H1 (cell line): ENCODE results near the gene CDH26. TPM values are rescaled to one million over a fixed set of nuclear protein-coding genes. Genes with fewer than 3 reads are reported as not detected.

ENCODE experiments used
- CTCF ChIA-PET: fragments of 300-600 bp; sonication (Branson Sonifier 250); formaldehyde crosslinking; loops from one replicate; lab custom pipeline; 2021; ENCODE audit not compliant: partially characterized antibody; lab: Charles Lee
- POLR2A ChIA-PET: fragments of 300-600 bp; sonication (Branson Sonifier 250); formaldehyde crosslinking; loops from one replicate; lab custom pipeline; 2021; ENCODE audit warnings: inconsistent platforms; ENCODE audit not compliant: partially characterized antibody; lab: Charles Lee
- DNase-seq, 2 experiments: peaks; one replicate each; pipeline versions ENCODE4 v3.0.0 to v3.0.0-alpha.2; 2010 to 2022; ENCODE audit warnings: low spot score in 2 of 2, low read depth in 1 of 2, mixed read lengths in 1 of 2
- FAIRE-seq: peaks from 2 replicates; lab custom pipeline; 2011; peaks lifted over from hg19 to GRCh38; lab: Jason Lieb, UNC
- H2AFZ ChIP-seq: 2 replicates; pipeline ENCODE4 v1.8.1; 2012; ENCODE audit warnings: low read length, inconsistent platforms
- H2AK5ac ChIP-seq: 2 replicates; pipeline ENCODE4 v1.6.1; 2013; ENCODE audit warnings: low read depth, low read length
- H2BK120ac ChIP-seq: replicated peaks from 2 replicates; pipeline ENCODE3; 2013; ENCODE audit warnings: low read depth, low read length, inconsistent platforms
- H2BK12ac ChIP-seq: 2 replicates; pipeline ENCODE4 v1.6.1; 2013; ENCODE audit warnings: low read depth, low read length
- H2BK15ac ChIP-seq: 2 replicates; pipeline ENCODE4 v1.6.1; 2013; ENCODE audit warnings: low read length
- H2BK20ac ChIP-seq: 2 replicates; pipeline ENCODE4 v1.6.1; 2013; ENCODE audit warnings: low read length
- H2BK5ac ChIP-seq: 2 replicates; pipeline ENCODE4 v1.6.1; 2013; ENCODE audit warnings: low read depth, low read length
- H3K14ac ChIP-seq: 2 replicates; pipeline ENCODE4 v1.6.1; 2013; ENCODE audit warnings: inconsistent platforms; ENCODE audit not compliant: insufficient read length
- H3K18ac ChIP-seq: 2 replicates; pipeline ENCODE4 v1.6.1; 2013; ENCODE audit warnings: low read length; ENCODE audit errors: extremely low read depth
- H3K23ac ChIP-seq: 2 replicates; pipeline ENCODE4 v1.6.1; 2013; ENCODE audit warnings: inconsistent platforms; ENCODE audit not compliant: insufficient read length
- H3K23me2 ChIP-seq: 2 replicates; pipeline ENCODE4 v1.6.1; 2013; ENCODE audit warnings: low read depth, low read length
- H3K27ac ChIP-seq: 2 replicates; pipeline ENCODE4 v1.6.1; 2011; ENCODE audit warnings: low read depth, low read length, inconsistent platforms
- H3K27me3 ChIP-seq, 4 experiments: replicated peaks in 1 of 4; 1 replicate in 1 of 4; 2 replicates in 3 of 4; pipeline versions ENCODE4 v1.6.1 to v1.8.1; 2011 to 2013; ENCODE audit warnings: low read length in 3 of 4, mild to moderate bottlenecking in 3 of 4, inconsistent platforms in 2 of 4, mixed read lengths in 2 of 4, moderate library complexity in 1 of 4; ENCODE audit not compliant: control insufficient read depth in 3 of 4, insufficient read depth in 3 of 4; ENCODE audit errors: extremely low read depth in 1 of 4
- H3K36me3 ChIP-seq, 4 experiments: 2 replicates each; pipeline versions ENCODE4 v1.6.1 to v1.8.1; 2011 to 2013; ENCODE audit warnings: mild to moderate bottlenecking in 4 of 4, low read length in 3 of 4, moderate library complexity in 2 of 4, control low read depth in 1 of 4, inconsistent platforms in 1 of 4; ENCODE audit not compliant: insufficient read depth in 4 of 4, control insufficient read depth in 2 of 4
- H3K4ac ChIP-seq: replicated peaks from 2 replicates; pipeline ENCODE3; 2013; ENCODE audit warnings: low read length, low read depth, mixed read lengths, inconsistent platforms; ENCODE audit not compliant: insufficient read length
- H3K4me1 ChIP-seq, 4 experiments: replicated peaks in 1 of 4; 1 replicate in 1 of 4; 2 replicates in 3 of 4; pipeline versions ENCODE4 v1.6.1 to v1.8.1; 2011 to 2013; ENCODE audit warnings: low read length in 3 of 4, inconsistent platforms in 2 of 4, mixed read lengths in 1 of 4; ENCODE audit not compliant: insufficient read depth in 4 of 4, control insufficient read depth in 3 of 4
- H3K4me2 ChIP-seq, 2 experiments: 2 replicates each; pipeline versions ENCODE4 v1.6.1 to v1.8.1; 2011 to 2013; ENCODE audit warnings: low read depth in 2 of 2, low read length in 2 of 2, control low read depth in 1 of 2, inconsistent platforms in 1 of 2, mild to moderate bottlenecking in 1 of 2; ENCODE audit not compliant: insufficient read depth in 1 of 2
- H3K4me3 ChIP-seq, 4 experiments: fragments of 200-600, 300-600 bp in 1 of 4; sonication (generic), shearing (Covaris generic), sonication (Bioruptor Twin) in 1 of 4; 2 replicates each; pipeline versions ENCODE4 v1.5.1 to v1.8.1; 2011 to 2016; ENCODE audit warnings: low read length in 4 of 4, low read depth in 3 of 4, control low read depth in 2 of 4, inconsistent platforms in 2 of 4, mild to moderate bottlenecking in 2 of 4, mixed read lengths in 1 of 4, moderate library complexity in 1 of 4; ENCODE audit not compliant: insufficient read depth in 2 of 4; ENCODE audit errors: extremely low read depth in 1 of 4
- H3K56ac ChIP-seq: replicated peaks from 2 replicates; pipeline ENCODE3; 2013; ENCODE audit warnings: low read depth, mild to moderate bottlenecking, mixed read lengths, low read length, inconsistent platforms; ENCODE audit not compliant: insufficient read length
- H3K79me1 ChIP-seq: 2 replicates; pipeline ENCODE4 v1.6.1; 2013; ENCODE audit warnings: low read depth, low read length, control low read depth
- H3K79me2 ChIP-seq, 2 experiments: 2 replicates each; pipeline versions ENCODE4 v1.6.1 to v1.8.1; 2012 to 2013; ENCODE audit warnings: low read length in 2 of 2, mild to moderate bottlenecking in 2 of 2, inconsistent platforms in 1 of 2; ENCODE audit not compliant: insufficient read depth in 2 of 2, control insufficient read depth in 1 of 2
- H3K9ac ChIP-seq, 4 experiments: replicated peaks in 1 of 4; 1 replicate in 1 of 4; 2 replicates in 3 of 4; pipeline versions ENCODE4 v1.6.1 to v1.8.1; 2011 to 2013; ENCODE audit warnings: low read depth in 3 of 4, low read length in 3 of 4, control low read depth in 2 of 4, mild to moderate bottlenecking in 2 of 4, moderate library complexity in 2 of 4, inconsistent platforms in 1 of 4; ENCODE audit errors: extremely low read depth in 1 of 4
- H3K9me3 ChIP-seq, 2 experiments: 2 replicates each; pipeline versions ENCODE4 v1.6.1 to v1.8.1; 2012 to 2013; ENCODE audit warnings: mild to moderate bottlenecking in 2 of 2, moderate library complexity in 2 of 2, control low read depth in 1 of 2, inconsistent platforms in 1 of 2, low read depth in 1 of 2, low read length in 1 of 2, mixed read lengths in 1 of 2; ENCODE audit not compliant: insufficient read depth in 2 of 2
- H4K20me1 ChIP-seq, 2 experiments: replicated peaks in 1 of 2; 2 replicates each; pipeline versions ENCODE3 to v1.8.1; 2011 to 2013; ENCODE audit warnings: inconsistent platforms in 2 of 2, low read length in 2 of 2, mild to moderate bottlenecking in 1 of 2; ENCODE audit not compliant: insufficient read depth in 2 of 2, control insufficient read depth in 1 of 2
- H4K5ac ChIP-seq: 2 replicates; pipeline ENCODE4 v1.6.1; 2013; ENCODE audit warnings: low read length, low read depth, mixed read lengths, inconsistent platforms; ENCODE audit not compliant: insufficient read length
- H4K8ac ChIP-seq: 2 replicates; pipeline ENCODE4 v1.8.0; 2013; ENCODE audit warnings: mild to moderate bottlenecking, moderate library complexity, low read length, inconsistent platforms; ENCODE audit not compliant: insufficient read depth; ENCODE audit errors: extremely low read depth
- H4K91ac ChIP-seq: replicated peaks from 2 replicates; pipeline ENCODE3; 2013; ENCODE audit warnings: low read length, mixed read lengths, inconsistent platforms; ENCODE audit not compliant: insufficient read length
- ASH2L ChIP-seq: fragments of 200-600, 300-600 bp; sonication (generic); IDR thresholded peaks from one replicate; pipeline ENCODE4 v1.7.1; 2017; ENCODE audit warnings: low read length
- CEBPB ChIP-seq: IDR thresholded peaks from 2 replicates; pipeline ENCODE4 v1.6.1; 2012; ENCODE audit warnings: low read depth, low read length
- EGR1 ChIP-seq: IDR thresholded peaks from 2 replicates; pipeline ENCODE4 v1.6.1; 2011; ENCODE audit warnings: low read depth, low read length, borderline replicate concordance
- HDAC2 ChIP-seq, 2 experiments: fragments of 300-600 bp in 1 of 2; sonication (generic) in 1 of 2; IDR thresholded peaks; 2 replicates each; pipeline ENCODE4 v1.6.1; 2011 to 2012; ENCODE audit warnings: low read depth in 2 of 2, low read length in 2 of 2, mild to moderate bottlenecking in 2 of 2, moderate library complexity in 2 of 2, borderline replicate concordance in 1 of 2, inconsistent platforms in 1 of 2
- POU5F1 ChIP-seq: IDR thresholded peaks from 2 replicates; pipeline ENCODE4 v1.6.1; 2011; ENCODE audit warnings: low read depth, mild to moderate bottlenecking, low read length, moderate library complexity
- SAP30 ChIP-seq: fragments of 300-600 bp; sonication (generic); IDR thresholded peaks from 2 replicates; pipeline ENCODE4 v1.7.1; 2012; ENCODE audit warnings: low read length, moderate library complexity, mild to moderate bottlenecking, inconsistent platforms; ENCODE audit not compliant: insufficient read depth, insufficient replicate concordance
- WGBS, 2 experiments: shearing (Covaris generic) in 1 of 2; methylation state at CpG; one replicate each; pipeline versions ENCODE4 v1.1.6 to v1.1.7; 2013 to 2015; ENCODE audit warnings: low lambda C conversion rate in 2 of 2, mixed read lengths in 2 of 2, inconsistent platforms in 1 of 2, low coverage in 1 of 2, missing lambda C conversion rate in 1 of 2; ENCODE audit not compliant: insufficient replicate concordance in 2 of 2, insufficient coverage in 1 of 2, insufficient read length in 1 of 2; ENCODE audit errors: extremely low coverage in 1 of 2, missing lambda C conversion rate in 1 of 2; 5-methylcytosine and 5-hydroxymethylcytosine counted together
- polyA plus RNA-seq, 7 experiments: library from polyadenylated mRNA; depleted of rRNA in 3 of 7; stranded (reverse) in 5 of 7; unstranded in 2 of 7; fragments of >200 nt in 5 of 7; fragments of 200-250 nt in 2 of 7; gene quantifications; 1 replicate in 5 of 7; 2 replicates in 1 of 7; 4 replicates in 1 of 7; pipeline versions ENCODE4 v1.2.1 to v1.2.3, GENCODE V29; 2011 to 2013; ENCODE audit warnings: missing spikeins in 2 of 7, mixed read lengths in 2 of 7
- total RNA-seq: library from RNA; stranded (reverse); fragmentation: NEBNext Ultra II Directional; extraction: Animal tissue kit (Norgen Biotek cat#: 25700); gene quantifications from 2 replicates; pipeline ENCODE4 v1.2.1, GENCODE V29; 2021
- TF ChIP-seq, protein P1 (sequence below): IDR thresholded peaks from 2 replicates; pipeline ENCODE4 v1.6.1; 2011; ENCODE audit warnings: low read length, improper control_type of control experiment
- TF ChIP-seq, protein P2 (sequence below), 3 experiments: IDR thresholded peaks; 1 replicate in 2 of 3; 2 replicates in 1 of 3; pipeline versions ENCODE4 v1.5.1 to v1.6.1; 2011; ENCODE audit warnings: low read length in 3 of 3, mild to moderate bottlenecking in 3 of 3, inconsistent platforms in 2 of 3, low read depth in 1 of 3, moderate library complexity in 1 of 3; ENCODE audit not compliant: insufficient read depth in 1 of 3; ENCODE audit errors: control extremely low read depth in 1 of 3

CDH26 gene
- total and polyA plus RNA-seq, 2 of the 8 experiments (the other 6 are each of a cell fraction or from before 2014, with no cell fraction given): 1.5 to 1.7 TPM

DNA sequence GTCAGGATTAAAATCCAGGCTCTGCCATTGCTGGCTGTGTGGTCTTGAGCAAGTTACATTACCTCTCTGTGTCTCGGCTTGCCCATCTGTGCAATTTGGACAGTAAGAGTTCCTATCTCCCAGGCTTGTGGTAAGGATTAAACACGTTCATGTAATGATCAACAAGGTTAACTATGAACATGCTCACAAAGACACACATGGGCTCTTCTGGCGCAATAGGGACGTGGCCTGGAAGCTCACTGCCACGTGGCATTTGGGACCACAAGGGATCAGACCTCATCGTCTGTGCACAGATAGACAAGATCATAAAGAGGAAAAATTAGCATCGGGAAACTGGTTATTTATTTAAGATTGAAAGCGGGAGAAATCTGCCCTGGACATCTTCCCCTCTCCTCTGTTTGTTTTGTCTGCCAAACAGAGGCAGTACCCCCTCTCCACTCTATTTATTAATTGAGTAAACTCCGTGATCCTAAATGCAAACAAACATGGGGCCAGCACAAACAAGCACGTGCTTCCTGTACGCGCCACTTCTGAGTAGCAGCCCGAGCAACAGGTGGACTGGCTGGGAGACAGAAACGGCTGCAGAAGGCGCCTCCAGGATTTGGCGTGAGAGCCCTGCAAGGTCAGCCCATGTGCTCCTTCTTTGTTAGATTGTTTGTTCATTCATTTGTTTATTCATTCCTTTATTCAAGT, 95.0 kb downstream of the CDH26 start:
- no peak for FAIRE-seq
- TF ChIP-seq POU5F1 (no peak), HDAC2 (IDR thresholded peaks at IDR 0.05; ENCODE audit: borderline replicate concordance in 1 of 2, low read depth in 2 of 2, low read length in 2 of 2) (no peak), EGR1 (no peak), ASH2L (no peak), SAP30 (no peak), CEBPB (no peak)
- TF ChIP-seq, protein P1, sequence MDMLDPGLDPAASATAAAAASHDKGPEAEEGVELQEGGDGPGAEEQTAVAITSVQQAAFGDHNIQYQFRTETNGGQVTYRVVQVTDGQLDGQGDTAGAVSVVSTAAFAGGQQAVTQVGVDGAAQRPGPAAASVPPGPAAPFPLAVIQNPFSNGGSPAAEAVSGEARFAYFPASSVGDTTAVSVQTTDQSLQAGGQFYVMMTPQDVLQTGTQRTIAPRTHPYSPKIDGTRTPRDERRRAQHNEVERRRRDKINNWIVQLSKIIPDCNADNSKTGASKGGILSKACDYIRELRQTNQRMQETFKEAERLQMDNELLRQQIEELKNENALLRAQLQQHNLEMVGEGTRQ: no peak
- TF ChIP-seq, protein P2, sequence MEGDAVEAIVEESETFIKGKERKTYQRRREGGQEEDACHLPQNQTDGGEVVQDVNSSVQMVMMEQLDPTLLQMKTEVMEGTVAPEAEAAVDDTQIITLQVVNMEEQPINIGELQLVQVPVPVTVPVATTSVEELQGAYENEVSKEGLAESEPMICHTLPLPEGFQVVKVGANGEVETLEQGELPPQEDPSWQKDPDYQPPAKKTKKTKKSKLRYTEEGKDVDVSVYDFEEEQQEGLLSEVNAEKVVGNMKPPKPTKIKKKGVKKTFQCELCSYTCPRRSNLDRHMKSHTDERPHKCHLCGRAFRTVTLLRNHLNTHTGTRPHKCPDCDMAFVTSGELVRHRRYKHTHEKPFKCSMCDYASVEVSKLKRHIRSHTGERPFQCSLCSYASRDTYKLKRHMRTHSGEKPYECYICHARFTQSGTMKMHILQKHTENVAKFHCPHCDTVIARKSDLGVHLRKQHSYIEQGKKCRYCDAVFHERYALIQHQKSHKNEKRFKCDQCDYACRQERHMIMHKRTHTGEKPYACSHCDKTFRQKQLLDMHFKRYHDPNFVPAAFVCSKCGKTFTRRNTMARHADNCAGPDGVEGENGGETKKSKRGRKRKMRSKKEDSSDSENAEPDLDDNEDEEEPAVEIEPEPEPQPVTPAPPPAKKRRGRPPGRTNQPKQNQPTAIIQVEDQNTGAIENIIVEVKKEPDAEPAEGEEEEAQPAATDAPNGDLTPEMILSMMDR (IDR thresholded peaks at IDR 0.05; ENCODE audit: control extremely low read depth in 1 of 3, insufficient read depth in 1 of 3, low read depth in 1 of 3, low read length in 3 of 3): no peak

More for the DNA sequence above, 95.0 kb downstream of the CDH26 start:
- Histone ChIP-seq H3K4ac (no peak overlapping the region), H3K79me2 (no peaks in the 10 kb centered on the region), H2BK12ac (no peak overlapping the region), H3K4me2 (no peak overlapping the region), H3K18ac (no peak overlapping the region), H2BK20ac (no peak overlapping the region), H3K27ac (no peak overlapping the region), H2BK5ac (no peak overlapping the region), H4K8ac (no peak overlapping the region), H3K4me3 (no peak overlapping the region), H4K91ac (no peak overlapping the region), H3K36me3 (no peaks in the 10 kb centered on the region), H2AK5ac (no peak overlapping the region), H3K9me3 (no peaks in the 10 kb centered on the region), H2BK15ac (no peak overlapping the region), H3K79me1 (no peaks in the 10 kb centered on the region), H2AFZ (no peak overlapping the region), H4K20me1 (no peaks in the 10 kb centered on the region), H3K14ac (no peak overlapping the region), H3K23ac (no peak overlapping the region), H3K27me3 (no peaks in the 10 kb centered on the region; a peak in 1 of 7 replicates), H3K4me1 (peaks cover 2 to 6% (median 3%) of the 10 kb centered on the region in 4 experiments; a peak in 5 of 7 replicates), H2BK120ac (no peak overlapping the region), H3K56ac (no peak overlapping the region), H4K5ac (no peak overlapping the region), H3K23me2 (no peaks in the 10 kb centered on the region), H3K9ac (no peak overlapping the region)
- no peak for DNase-seq
- ChIA-PET POLR2A (no interaction called here), CTCF (interaction anchor here (1.0 to 1.8 kb wide), 4 partner anchors 12 to 158 kb away, joined by 3 to 6 read pairs (median 3); no protein-coding TSS in a partner anchor)
- WGBS, 2 experiments: 90% methylated on average over 16 of the region's 16 CpGs; no CpG with 5 or more reads in 1 of the 2 experiments
